ENCODE results near the gene MLLT3. TPM values are rescaled to one million over a fixed set of nuclear protein-coding genes. Genes with fewer than 3 reads are reported as not detected.

MLLT3 gene
- total RNA-seq, 1 donor from 2014 or later: 7.7 TPM

- Mint-ChIP-seq H3K36me3 (ENCODE audit: low read depth) (no peaks in the 10 kb centered on the region), H3K27me3 (ENCODE audit: low read depth) (peaks cover 7% of the 10 kb centered on the region), H3K27ac (ENCODE audit: unreplicated experiment) (no peak overlapping the region), H3K4me3 (ENCODE audit: unreplicated experiment) (no peak overlapping the region), H3K9me3 (ENCODE audit: low read depth) (peaks cover 13% of the 10 kb centered on the region), H3K4me1 (ENCODE audit: low read depth) (no peaks in the 10 kb centered on the region)
- DNase-seq (ENCODE audit: low spot score): no peak
- TF ChIP-seq CTCF (IDR thresholded peaks at IDR 0.05): no peak
Measured at GRCh38 chr9:20650750-20651299, 28.5 kb upstream of the MLLT3 start.

- DNase-seq (ENCODE audit: low spot score): no peak
- H3K27me3 Mint-ChIP-seq (ENCODE audit: low read depth): peaks cover 7% of the 10 kb centered on the region
- peaks cover 12% of the 10 kb centered on the region for H3K9me3 Mint-ChIP-seq (ENCODE audit: low read depth)
- H3K4me3 Mint-ChIP-seq (ENCODE audit: unreplicated experiment): no peak overlapping the region
- no peak overlapping the region for H3K27ac Mint-ChIP-seq (ENCODE audit: unreplicated experiment)
- no peaks in the 10 kb centered on the region for H3K4me1 Mint-ChIP-seq (ENCODE audit: low read depth)
- no peak for TF ChIP-seq CTCF (IDR thresholded peaks at IDR 0.05)
- no peaks in the 10 kb centered on the region for H3K36me3 Mint-ChIP-seq (ENCODE audit: low read depth)
Measured at GRCh38 chr9:20650313-20650712, 28.0 kb upstream of the MLLT3 start.

DNA sequence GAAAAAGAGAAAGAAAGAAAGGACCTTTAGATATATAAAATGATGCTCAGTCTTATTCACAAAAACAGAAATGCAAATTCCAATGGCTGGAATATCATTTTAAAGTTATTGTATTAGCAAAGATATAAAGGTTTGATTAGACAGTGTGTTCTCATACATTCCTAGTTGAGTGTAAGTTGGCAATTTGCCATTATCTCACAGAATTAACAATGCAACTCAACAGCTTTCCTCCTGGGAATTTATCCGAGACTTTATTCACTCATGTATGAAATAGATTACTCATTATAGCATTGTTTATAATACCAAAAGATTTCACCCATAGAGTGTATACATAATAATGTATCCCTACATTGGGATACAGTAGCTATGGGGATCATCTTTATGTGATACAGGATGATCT lies 27.1 kb upstream of the MLLT3 start:
- no peaks in the 10 kb centered on the region for H3K4me1 Mint-ChIP-seq (ENCODE audit: low read depth)
- peaks cover 7% of the 10 kb centered on the region for H3K27me3 Mint-ChIP-seq (ENCODE audit: low read depth)
- no peak for TF ChIP-seq CTCF (IDR thresholded peaks at IDR 0.05)
- H3K36me3 Mint-ChIP-seq (ENCODE audit: low read depth): no peaks in the 10 kb centered on the region
- DNase-seq (ENCODE audit: low spot score): no peak
- H3K27ac Mint-ChIP-seq (ENCODE audit: unreplicated experiment): no peak overlapping the region
- H3K9me3 Mint-ChIP-seq (ENCODE audit: low read depth): peaks cover 4% of the 10 kb centered on the region
- H3K4me3 Mint-ChIP-seq (ENCODE audit: unreplicated experiment): no peak overlapping the region

DNA sequence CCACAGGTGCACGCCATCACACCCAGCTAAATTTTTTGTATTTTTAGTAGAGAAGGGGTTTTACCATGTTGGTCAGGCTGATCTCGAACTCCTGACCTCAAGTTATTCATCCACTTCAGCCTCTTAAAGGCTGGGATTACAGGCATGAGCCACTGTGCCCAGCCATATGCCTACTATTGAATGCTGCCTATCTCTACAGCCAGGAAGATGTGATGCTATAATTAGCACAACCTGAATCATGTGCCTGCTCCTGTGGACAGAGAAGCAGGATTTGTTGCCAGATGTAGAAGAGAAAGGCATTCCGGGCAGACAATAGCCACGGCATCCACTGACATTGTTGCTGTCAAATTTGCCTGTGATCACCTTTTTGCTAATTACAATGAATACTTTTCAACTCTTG lies 24.4 kb upstream of the MLLT3 start:
- no peaks in the 10 kb centered on the region for H3K36me3 Mint-ChIP-seq (ENCODE audit: low read depth)
- no peaks in the 10 kb centered on the region for H3K9me3 Mint-ChIP-seq (ENCODE audit: low read depth)
- H3K4me3 Mint-ChIP-seq (ENCODE audit: unreplicated experiment): no peak overlapping the region
- no peaks in the 10 kb centered on the region for H3K4me1 Mint-ChIP-seq (ENCODE audit: low read depth)
- TF ChIP-seq CTCF (IDR thresholded peaks at IDR 0.05): no peak
- H3K27ac Mint-ChIP-seq (ENCODE audit: unreplicated experiment): no peak overlapping the region
- no peak for DNase-seq (ENCODE audit: low spot score)
- H3K27me3 Mint-ChIP-seq (ENCODE audit: low read depth): peaks cover 30% of the 10 kb centered on the region

DNA sequence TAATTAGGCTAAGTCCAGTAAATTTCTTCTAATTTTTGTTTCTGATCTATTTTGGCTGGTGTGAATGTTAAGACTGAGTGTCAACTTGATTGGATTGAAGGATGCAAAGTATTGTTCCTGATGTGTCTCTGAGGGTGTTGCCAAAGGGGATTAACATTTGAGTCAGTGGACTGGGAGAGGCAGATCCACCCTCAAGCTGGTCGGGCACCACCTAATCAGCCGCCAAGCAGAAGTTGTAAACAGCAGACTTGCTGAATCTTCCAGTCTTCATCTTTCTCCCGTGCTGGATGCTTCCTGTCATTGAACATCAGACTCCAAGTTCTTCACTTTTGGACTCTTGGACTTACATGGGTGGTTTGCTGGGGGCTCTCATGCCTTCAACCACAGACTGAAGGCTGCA lies 21.4 kb upstream of the MLLT3 start:
- Mint-ChIP-seq H3K4me1 (ENCODE audit: low read depth) (peaks cover 7% of the 10 kb centered on the region), H3K9me3 (ENCODE audit: low read depth) (no peaks in the 10 kb centered on the region), H3K27ac (ENCODE audit: unreplicated experiment) (no peak overlapping the region), H3K36me3 (ENCODE audit: low read depth) (no peaks in the 10 kb centered on the region), H3K4me3 (ENCODE audit: unreplicated experiment) (no peak overlapping the region), H3K27me3 (ENCODE audit: low read depth) (peaks cover 30% of the 10 kb centered on the region)
- DNase-seq (ENCODE audit: low spot score): no peak
- no peak for TF ChIP-seq CTCF (IDR thresholded peaks at IDR 0.05)
